Parietal lobe (tissue), 1 donor: ENCODE measurements around the gene BPIFA1. TPM values are rescaled to one million over a fixed set of nuclear protein-coding genes. Genes with fewer than 3 reads are reported as not detected.

ENCODE experiments used
- total RNA-seq: library from RNA; depleted of rRNA; stranded (reverse); fragments of >200 nt; gene quantifications from one replicate; pipeline ENCODE4 v1.2.3, GENCODE V29; 2014

The BPIFA1 gene
- not detected for total RNA-seq

GRCh38 chr20:33235696-33236095 is at the start of gene BPIFA1:
Gene BPIFA1 (plus strand): TSS chr20:33235996. CDS start chr20:33237712, 1,716 bp downstream.

DNA sequence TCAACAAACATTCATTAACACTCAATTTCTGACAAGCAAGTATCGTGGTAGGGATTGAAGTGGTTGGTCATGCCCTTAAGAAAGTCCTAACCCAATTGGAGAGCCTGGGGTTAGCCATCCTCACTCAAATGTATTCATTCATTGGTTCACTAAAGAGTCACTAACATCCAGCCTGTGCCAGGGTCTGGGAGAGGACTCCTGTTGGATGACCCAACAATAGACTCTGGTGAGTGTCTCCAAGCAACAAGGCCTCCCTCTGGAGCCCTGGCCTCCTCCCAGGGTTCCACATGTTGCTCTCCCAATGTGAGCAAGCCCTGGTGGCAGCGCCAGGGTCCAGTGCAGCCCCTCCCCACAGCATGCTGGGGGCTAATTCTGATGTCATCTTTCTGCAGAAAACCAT is 18.7 kb upstream of the BPIFA1 start, which contains the start of gene BPIFA3:
TSS of gene BPIFA3 (plus strand) at position 301 of the 400 bp plus-strand sequence. CDS start 185 bp downstream, outside the sequence.

GRCh38 chr20:33282991-33283555 is 47.3 kb downstream of the BPIFA1 start, which contains the start of gene BPIFB1:
Gene BPIFB1 (plus strand): TSS chr20:33283214. CDS start chr20:33286074, 2,860 bp downstream.

Other genes starting within 250 kb of the BPIFA1 start
- gene SUN5, start 231.6 kb upstream of the BPIFA1 start, total RNA-seq = not detected
- gene BPIFB2, start 228.3 kb upstream of the BPIFA1 start, total RNA-seq = not detected
- gene BPIFB6, start 204.3 kb upstream of the BPIFA1 start, total RNA-seq = not detected
- not detected for gene BPIFB3, start 182.1 kb upstream of the BPIFA1 start, total RNA-seq
- gene BPIFB4, start 156.4 kb upstream of the BPIFA1 start, total RNA-seq = not detected
- gene BPIFA2, start 67.8 kb upstream of the BPIFA1 start, total RNA-seq = not detected
- gene BPIFA3, start 18.6 kb upstream of the BPIFA1 start, total RNA-seq = not detected
- gene BPIFB1, start 47.2 kb downstream of the BPIFA1 start, total RNA-seq = not detected
- gene CDK5RAP1, start 165.5 kb downstream of the BPIFA1 start, total RNA-seq = 39.8 TPM
- gene SNTA1, start 207.8 kb downstream of the BPIFA1 start, total RNA-seq = 14.4 TPM